Measurements from ENCODE around the gene SH3RF2. TPM values are rescaled to one million over a fixed set of nuclear protein-coding genes. Genes with fewer than 3 reads are reported as not detected.

The SH3RF2 gene
- total RNA-seq, 1 donor from 2014 or later: 12.0 TPM

GRCh38 chr5:145980718-145981117 is 44.3 kb downstream of the SH3RF2 start:
- DNase-seq (ENCODE audit: low read depth): no peak
- no peak overlapping the region for H3K4me3 ChIP-seq (ENCODE audit: low read depth, low read length)
- peak; percentile 48 for TF ChIP-seq CTCF (conservative IDR thresholded peaks at IDR 0.05; ENCODE audit: low read depth, low read length)

- DNase-seq (ENCODE audit: low read depth): no peak
- no peak for TF ChIP-seq CTCF (conservative IDR thresholded peaks at IDR 0.05; ENCODE audit: low read depth, low read length)
- H3K4me3 ChIP-seq (ENCODE audit: low read depth, low read length): no peak overlapping the region
These were observed 45.5 kb downstream of the SH3RF2 start for GRCh38 chr5:145981589-145982571.

DNA sequence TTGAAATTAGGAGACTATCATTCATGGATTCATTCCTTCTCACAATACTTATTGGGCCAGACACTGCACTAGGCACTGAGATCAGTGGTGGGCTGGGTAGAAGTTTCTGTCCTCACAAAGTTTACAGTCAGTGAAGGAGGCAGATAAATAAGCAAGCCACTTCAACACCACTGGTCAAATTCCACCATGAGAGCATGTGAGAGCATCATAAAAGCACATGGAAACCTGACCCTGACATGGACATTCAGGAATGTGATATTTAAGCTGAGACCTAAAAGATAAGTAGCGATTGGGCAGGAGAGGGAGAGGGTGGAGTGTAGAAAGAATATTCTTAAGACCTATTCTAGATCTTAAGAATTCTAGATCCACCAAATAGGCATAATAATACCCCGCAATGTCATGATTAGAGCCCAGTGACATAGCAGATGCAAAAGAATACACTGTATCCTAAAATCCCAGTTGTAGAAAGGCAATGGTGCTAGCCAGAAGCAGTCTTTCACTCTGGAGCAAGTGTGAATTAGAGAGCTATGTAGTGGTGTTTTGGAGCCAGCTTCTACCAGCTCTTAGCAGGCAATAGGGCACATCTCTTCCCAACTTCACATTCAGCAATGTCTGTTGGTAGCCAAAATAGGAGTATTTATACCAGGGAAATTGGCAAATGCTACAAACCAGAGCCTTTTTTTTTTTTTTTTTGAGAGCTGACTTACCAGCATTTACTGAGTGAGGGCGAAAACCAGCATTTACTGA is 46.4 kb downstream of the SH3RF2 start:
- H3K4me3 ChIP-seq (ENCODE audit: low read depth, low read length): no peak overlapping the region
- DNase-seq (ENCODE audit: low read depth): no peak
- no peak for TF ChIP-seq CTCF (conservative IDR thresholded peaks at IDR 0.05; ENCODE audit: low read depth, low read length)

DNA sequence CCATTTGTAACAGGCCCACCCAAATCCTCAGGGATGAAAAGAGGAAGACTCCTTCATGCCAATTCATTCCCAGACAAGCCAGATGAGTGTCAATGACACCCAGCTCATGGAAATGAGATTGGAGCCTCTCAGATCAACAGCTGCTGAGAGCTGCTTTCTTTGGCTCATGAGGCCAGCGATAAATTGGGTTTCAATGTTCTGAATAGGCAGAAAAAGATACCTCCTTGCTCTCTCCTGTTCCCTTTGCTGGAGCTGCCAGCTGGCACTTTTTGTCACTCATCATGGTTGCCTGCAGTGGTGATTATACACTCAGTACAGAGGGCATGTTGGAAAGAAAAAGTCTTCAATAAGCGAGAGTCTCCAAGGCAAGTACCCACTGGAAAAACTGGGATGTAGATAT is 47.1 kb downstream of the SH3RF2 start:
- TF ChIP-seq CTCF (conservative IDR thresholded peaks at IDR 0.05; ENCODE audit: low read depth, low read length): no peak
- DNase-seq (ENCODE audit: low read depth): no peak
- no peak overlapping the region for H3K4me3 ChIP-seq (ENCODE audit: low read depth, low read length)

DNA sequence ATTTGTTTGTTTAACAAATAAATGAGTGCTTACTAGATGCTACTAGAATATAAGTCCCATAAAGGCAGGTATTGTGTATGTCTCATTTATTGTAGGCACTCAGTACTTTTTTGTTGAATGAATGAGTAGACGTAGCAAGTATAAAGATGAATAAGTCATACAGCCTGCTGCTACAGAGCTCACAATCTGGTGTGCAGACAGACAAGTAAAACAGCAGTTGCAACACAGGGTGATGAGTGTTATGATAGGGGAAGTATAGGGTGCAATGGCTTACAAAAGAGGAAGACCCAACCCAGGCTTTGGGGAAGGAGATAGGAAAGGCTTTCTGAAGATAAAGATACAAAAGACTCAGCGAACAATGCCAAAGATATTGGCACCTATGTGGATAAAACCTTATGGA is 47.7 kb downstream of the SH3RF2 start:
- no peak overlapping the region for H3K4me3 ChIP-seq (ENCODE audit: low read depth, low read length)
- TF ChIP-seq CTCF (conservative IDR thresholded peaks at IDR 0.05; ENCODE audit: low read depth, low read length): no peak
- no peak for DNase-seq (ENCODE audit: low read depth)

DNA sequence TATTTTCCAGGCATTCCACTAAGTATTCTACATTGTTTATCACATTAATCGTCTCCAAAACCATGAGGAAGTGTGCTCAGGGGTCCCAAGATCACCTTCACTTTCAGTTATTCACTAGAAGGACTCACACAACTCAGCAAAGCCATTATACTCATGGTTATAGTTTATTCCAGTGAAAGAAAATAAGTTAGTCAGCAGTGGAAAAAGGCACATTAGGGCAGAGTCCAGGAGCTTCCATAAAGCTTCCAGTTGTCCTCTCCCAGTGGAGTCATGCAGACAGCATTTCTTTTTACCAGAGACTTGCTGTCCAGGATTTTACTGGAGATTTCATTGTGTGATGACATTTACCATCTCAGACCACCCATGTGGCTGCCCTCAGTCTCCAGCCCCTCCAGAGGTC is 51.5 kb downstream of the SH3RF2 start:
- no peak overlapping the region for H3K4me3 ChIP-seq (ENCODE audit: low read depth, low read length)
- DNase-seq (ENCODE audit: low read depth): no peak
- no peak for TF ChIP-seq CTCF (conservative IDR thresholded peaks at IDR 0.05; ENCODE audit: low read depth, low read length)

Measured in epithelial cell of proximal tubule (primary cell).